ENCODE measurements around the gene GPATCH3.
A peak's percentile ranks its signal among the peaks of the same experiment; 100 is the strongest.
"Not testable (repeated sequence)": the region's sequence is repeated elsewhere in the genome, so short reads cannot be mapped to it uniquely, and the experiment has no call there.

GPATCH3 gene

GRCh38 chr1:26863685-26864077, 36.6 kb downstream of the GPATCH3 start:
- no peak for DNase-seq

GRCh38 chr1:26862781-26863684, 37.2 kb downstream of the GPATCH3 start, which contains the start of gene SFN:
Gene SFN (plus strand): TSS chr1:26863149. CDS start chr1:26863213, 64 bp downstream.
- peak; percentile 79 for DNase-seq

GRCh38 chr1:26861889-26862378, 38.3 kb downstream of the GPATCH3 start:
- DNase-seq, result peak; percentile 63

- DNase-seq, result no peak
Observed at GRCh38 chr1:26861286-26861701, 39.0 kb downstream of the GPATCH3 start.

GRCh38 chr1:26858891-26859640, 41.2 kb downstream of the GPATCH3 start:
- no peak for DNase-seq

GRCh38 chr1:26858160-26858559, 42.1 kb downstream of the GPATCH3 start:
- DNase-seq, result peak; percentile 96

- DNase-seq, result peak; percentile 87
Observed at GRCh38 chr1:26857473-26858060, 42.7 kb downstream of the GPATCH3 start.

GRCh38 chr1:26856604-26857469, 43.4 kb downstream of the GPATCH3 start:
- peak; percentile 47 for DNase-seq

GRCh38 chr1:26856181-26856580, 44.1 kb downstream of the GPATCH3 start:
- DNase-seq, result peak; percentile 37

- DNase-seq, result no peak
Observed at GRCh38 chr1:26855636-26856035, 44.6 kb downstream of the GPATCH3 start.

- peak; percentile 88 for DNase-seq
Observed at GRCh38 chr1:26854906-26855305, 45.4 kb downstream of the GPATCH3 start.

- DNase-seq, result no peak
Observed at GRCh38 chr1:26853600-26853999, 46.7 kb downstream of the GPATCH3 start.

- DNase-seq, result peak; percentile 69
Observed at GRCh38 chr1:26853156-26853555, 47.1 kb downstream of the GPATCH3 start.

- no peak for DNase-seq
Observed at GRCh38 chr1:26852701-26853100, 47.6 kb downstream of the GPATCH3 start.

GRCh38 chr1:26851106-26851684, 49.1 kb downstream of the GPATCH3 start:
- DNase-seq, result no peak

GRCh38 chr1:26848941-26849774, 51.1 kb downstream of the GPATCH3 start:
- no peak for DNase-seq

GRCh38 chr1:26848499-26848898, 51.8 kb downstream of the GPATCH3 start:
- no peak for DNase-seq

GRCh38 chr1:26847826-26848225, 52.4 kb downstream of the GPATCH3 start:
- DNase-seq, result not testable (repeated sequence)

- DNase-seq, result no peak
Observed at GRCh38 chr1:26844424-26845196, 55.7 kb downstream of the GPATCH3 start.

All from NCI-H2171 treated with DMSO at 0.1 percent for 48 hours (cell line).